Astrocyte (in vitro differentiated cells and primary cell): Measurements from ENCODE around the gene SIPA1. TPM values are rescaled to one million over a fixed set of nuclear protein-coding genes. Genes with fewer than 3 reads are reported as not detected.

Experiments
- DNase-seq: peaks from one replicate; pipeline ENCODE4 v3.0.0-alpha.2; 2010; ENCODE audit warnings: low read depth
- FAIRE-seq: peaks from 2 replicates; lab custom pipeline; 2011; peaks lifted over from hg19 to GRCh38; lab: Jason Lieb, UNC
- H2AFZ ChIP-seq: 2 replicates; pipeline ENCODE4 v1.6.0; 2012; ENCODE audit warnings: low read depth, low read length, inconsistent platforms
- H3K27ac ChIP-seq: 2 replicates; pipeline ENCODE4 v1.5.1; 2011; ENCODE audit warnings: low read depth, low read length, inconsistent platforms
- H3K27me3 ChIP-seq: 2 replicates; pipeline ENCODE4 v1.6.0; 2011; ENCODE audit warnings: low read length, inconsistent platforms; ENCODE audit not compliant: insufficient read depth
- H3K36me3 ChIP-seq: 2 replicates; pipeline ENCODE4 v1.5.1; 2011; ENCODE audit warnings: low read length, inconsistent platforms; ENCODE audit not compliant: insufficient read depth
- H3K4me1 ChIP-seq: 2 replicates; pipeline ENCODE4 v1.5.1; 2011; ENCODE audit warnings: low read length, inconsistent platforms; ENCODE audit not compliant: insufficient read depth
- H3K4me2 ChIP-seq: 2 replicates; pipeline ENCODE4 v1.6.0; 2012; ENCODE audit warnings: low read length, inconsistent platforms
- H3K4me3 ChIP-seq: 2 replicates; pipeline ENCODE4 v1.5.1; 2011; ENCODE audit warnings: low read depth, mild to moderate bottlenecking, low read length, inconsistent platforms; ENCODE audit not compliant: insufficient read depth
- H3K79me2 ChIP-seq: 2 replicates; pipeline ENCODE4 v1.6.0; 2012; ENCODE audit warnings: mild to moderate bottlenecking, low read length, inconsistent platforms; ENCODE audit not compliant: insufficient read depth
- H3K9ac ChIP-seq: 2 replicates; pipeline ENCODE4 v1.6.0; 2012; ENCODE audit warnings: mild to moderate bottlenecking, low read length, inconsistent platforms
- H3K9me3 ChIP-seq: 2 replicates; pipeline ENCODE4 v1.5.1; 2012; ENCODE audit warnings: low read depth, mild to moderate bottlenecking, low read length, inconsistent platforms; ENCODE audit not compliant: insufficient read depth
- H4K20me1 ChIP-seq: 2 replicates; pipeline ENCODE4 v1.6.0; 2012; ENCODE audit warnings: low read length, inconsistent platforms; ENCODE audit not compliant: insufficient read depth
- H3K27ac Mint-ChIP-seq: one replicate; pipeline ENCODE4 v1.8.0; 2021; ENCODE audit warnings: mild to moderate bottlenecking, mixed read lengths; ENCODE audit not compliant: unreplicated experiment
- H3K27me3 Mint-ChIP-seq: one replicate; pipeline ENCODE4 v1.8.0; 2021; ENCODE audit warnings: low read depth, mixed read lengths; ENCODE audit not compliant: unreplicated experiment
- H3K36me3 Mint-ChIP-seq: one replicate; pipeline ENCODE4 v1.8.0; 2021; ENCODE audit warnings: low read depth, mixed read lengths; ENCODE audit not compliant: unreplicated experiment
- H3K4me1 Mint-ChIP-seq: one replicate; pipeline ENCODE4 v1.8.0; 2021; ENCODE audit warnings: low read depth, mixed read lengths; ENCODE audit not compliant: unreplicated experiment
- H3K4me3 Mint-ChIP-seq: one replicate; pipeline ENCODE4 v1.8.0; 2021; ENCODE audit warnings: mild to moderate bottlenecking, moderate library complexity, mixed read lengths; ENCODE audit not compliant: unreplicated experiment
- H3K9me3 Mint-ChIP-seq: one replicate; pipeline ENCODE4 v1.8.0; 2021; ENCODE audit warnings: mild to moderate bottlenecking, mixed read lengths; ENCODE audit not compliant: unreplicated experiment
- CTCF ChIP-seq: IDR thresholded peaks from 2 replicates; pipeline ENCODE4 v1.5.1; 2011; ENCODE audit warnings: low read depth, mild to moderate bottlenecking, inconsistent platforms, low read length, moderate library complexity; ENCODE audit not compliant: insufficient read depth
- EZH2 ChIP-seq: IDR thresholded peaks from 2 replicates; pipeline ENCODE4 v1.6.1; 2012; ENCODE audit warnings: mild to moderate bottlenecking, low read length, inconsistent platforms; ENCODE audit not compliant: insufficient read depth
- total RNA-seq: library from RNA; stranded (reverse); gene quantifications from 2 replicates; pipeline ENCODE4 v1.2.1, GENCODE V29; 2021

The SIPA1 gene
- total RNA-seq, 1 donor from 2014 or later: 26.7 TPM

DNA sequence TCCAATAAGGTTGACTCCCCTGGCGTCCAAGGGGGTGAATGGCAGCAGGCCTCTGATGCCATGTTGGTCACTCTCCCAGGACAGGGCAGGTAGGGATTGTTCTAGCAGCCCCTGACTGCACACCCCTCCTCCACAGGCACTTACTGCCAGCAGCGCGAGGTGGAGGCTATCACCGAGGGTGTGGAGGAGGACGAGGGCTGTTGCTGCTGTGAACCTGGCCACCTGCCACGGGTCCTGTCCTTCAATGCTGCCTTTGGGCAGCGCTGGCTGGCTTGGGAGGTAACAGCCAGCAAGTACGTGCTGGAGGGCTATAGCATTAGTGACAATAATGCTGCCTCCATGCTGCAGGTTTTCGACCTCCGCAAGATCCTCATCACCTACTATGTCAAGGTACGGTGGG, 7.7 kb upstream of the SIPA1 start:
- H3K9ac ChIP-seq: no peak overlapping the region
- Mint-ChIP-seq H3K9me3 (no peaks in the 10 kb centered on the region), H3K4me3 (no peak overlapping the region), H3K27ac (no peak overlapping the region), H3K27me3 (no peaks in the 10 kb centered on the region), H3K4me1 (no peaks in the 10 kb centered on the region), H3K36me3 (peaks cover 5% of the 10 kb centered on the region)
- no peak overlapping the region for H3K4me2 ChIP-seq
- H3K36me3 ChIP-seq: peaks cover 22% of the 10 kb centered on the region
- H3K27ac ChIP-seq: no peak overlapping the region
- TF ChIP-seq EZH2: no peak
- TF ChIP-seq CTCF: no peak
- H4K20me1 ChIP-seq: peaks cover 43% of the 10 kb centered on the region
- no peaks in the 10 kb centered on the region for H3K27me3 ChIP-seq
- FAIRE-seq (no peak), DNase-seq (no peak)
- H3K9me3 ChIP-seq: no peaks in the 10 kb centered on the region
- no peak overlapping the region for H3K4me3 ChIP-seq
- H2AFZ ChIP-seq: no peak overlapping the region
- H3K4me1 ChIP-seq: no peaks in the 10 kb centered on the region
- peaks cover 3% of the 10 kb centered on the region for H3K79me2 ChIP-seq

GRCh38 chr11:65633390-65634108, 4.4 kb upstream of the SIPA1 start:
- Histone ChIP-seq H3K36me3 (peaks cover 21% of the 10 kb centered on the region), H3K79me2 (peaks cover 8% of the 10 kb centered on the region), H3K27ac (no peak overlapping the region), H3K4me2 (no peak overlapping the region), H4K20me1 (peaks cover 35% of the 10 kb centered on the region), H3K9ac (no peak overlapping the region), H2AFZ (no peak overlapping the region), H3K9me3 (no peaks in the 10 kb centered on the region), H3K4me1 (peaks cover 14% of the 10 kb centered on the region), H3K27me3 (no peaks in the 10 kb centered on the region), H3K4me3 (no peak overlapping the region)
- H3K27me3 Mint-ChIP-seq: no peaks in the 10 kb centered on the region
- H3K27ac Mint-ChIP-seq: no peak overlapping the region
- H3K4me1 Mint-ChIP-seq: peaks cover 4% of the 10 kb centered on the region
- H3K9me3 Mint-ChIP-seq: no peaks in the 10 kb centered on the region
- no peak for DNase-seq
- H3K4me3 Mint-ChIP-seq: no peak overlapping the region
- H3K36me3 Mint-ChIP-seq: peaks cover 3% of the 10 kb centered on the region
- TF ChIP-seq EZH2: no peak
- no peak for TF ChIP-seq CTCF
- no peak for FAIRE-seq

DNA sequence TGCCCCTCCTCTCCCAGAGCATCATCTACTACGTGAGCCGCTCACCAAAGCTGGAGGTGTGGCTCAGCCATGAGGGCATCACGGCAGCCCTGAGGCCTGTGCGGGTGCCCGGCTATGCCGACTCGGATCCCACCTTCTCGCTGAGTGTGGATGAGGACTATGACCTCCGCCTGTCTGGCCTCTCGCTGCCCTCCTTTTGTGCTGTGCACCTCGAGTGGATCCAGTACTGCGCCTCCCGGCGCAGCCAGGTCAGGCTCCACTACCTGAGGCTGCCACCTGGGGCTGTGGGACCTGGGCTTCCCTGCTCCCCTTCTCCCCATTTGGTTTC, 3.8 kb upstream of the SIPA1 start:
- no peak overlapping the region for H3K4me3 ChIP-seq
- no peak overlapping the region for H2AFZ ChIP-seq
- H3K27ac ChIP-seq: no peak overlapping the region
- Mint-ChIP-seq H3K27me3 (no peaks in the 10 kb centered on the region), H3K27ac (no peak overlapping the region), H3K4me3 (no peak overlapping the region), H3K36me3 (peaks cover 3% of the 10 kb centered on the region), H3K9me3 (no peaks in the 10 kb centered on the region), H3K4me1 (peaks cover 4% of the 10 kb centered on the region)
- H3K9me3 ChIP-seq: no peaks in the 10 kb centered on the region
- FAIRE-seq (no peak), DNase-seq (no peak)
- no peak overlapping the region for H3K4me2 ChIP-seq
- no peak overlapping the region for H3K9ac ChIP-seq
- H4K20me1 ChIP-seq: peaks cover 38% of the 10 kb centered on the region
- TF ChIP-seq CTCF (no peak), EZH2 (no peak)
- H3K79me2 ChIP-seq: peaks cover 11% of the 10 kb centered on the region
- H3K4me1 ChIP-seq: peaks cover 17% of the 10 kb centered on the region
- peaks cover 21% of the 10 kb centered on the region for H3K36me3 ChIP-seq
- no peaks in the 10 kb centered on the region for H3K27me3 ChIP-seq
